IMR-90 (cell line): ENCODE results near the gene OPCML. TPM values are rescaled to one million over a fixed set of nuclear protein-coding genes. Genes with fewer than 3 reads are reported as not detected.

Experiments
- ATAC-seq: fragments of 200-7000 bp; cut with Tn5 transposase; 2 replicates; pipeline ENCODE4 v1.9.1; 2020; ENCODE audit warnings: low read depth, mild to moderate bottlenecking, moderate library complexity
- BruUV-seq: library from RNA; stranded (reverse); fragments of 400-500 nt; replicated peaks from 2 replicates; lab custom pipeline; 2021; lab: Mats Ljungman, UMichigan
- CTCF ChIA-PET: fragments of 300-600 bp; formaldehyde crosslinking; extraction: SDS; loops from one replicate; lab custom pipeline; 2021; ENCODE audit warnings: antibody characterized with exemption; lab: Yijun Ruan, JAX
- POLR2A ChIA-PET: fragments of 300-600 bp; sonication (Branson Sonifier 250); formaldehyde crosslinking; loops from one replicate; lab custom pipeline; 2022; ENCODE audit warnings: antibody characterized with exemption; ENCODE audit not compliant: unreplicated experiment; lab: Charles Lee
- DNase-seq: peaks from one replicate; pipeline ENCODE4 v3.0.0; 2013
- H2AFZ ChIP-seq: replicated peaks from 2 replicates; pipeline ENCODE3; 2013; ENCODE audit warnings: low read length, mild to moderate bottlenecking; ENCODE audit not compliant: poor library complexity
- H2AK5ac ChIP-seq: 2 replicates; pipeline ENCODE4 v1.6.1; 2013; ENCODE audit warnings: low read depth, low read length, inconsistent platforms
- H2AK9ac ChIP-seq: replicated peaks from 2 replicates; pipeline ENCODE3; 2013; ENCODE audit warnings: mild to moderate bottlenecking, low read depth, low read length, moderate library complexity; ENCODE audit not compliant: poor library complexity
- H2BK120ac ChIP-seq: 2 replicates; pipeline ENCODE4 v1.6.1; 2013; ENCODE audit warnings: low read depth, low read length, inconsistent platforms
- H2BK15ac ChIP-seq: 3 replicates; pipeline ENCODE4 v1.6.1; 2013; ENCODE audit warnings: low read depth, low read length, inconsistent platforms
- H2BK20ac ChIP-seq: 2 replicates; pipeline ENCODE4 v1.6.1; 2013; ENCODE audit warnings: low read depth, mild to moderate bottlenecking, inconsistent platforms, low read length, moderate library complexity
- H2BK5ac ChIP-seq: 2 replicates; pipeline ENCODE4 v1.6.1; 2013; ENCODE audit warnings: mild to moderate bottlenecking, low read depth, low read length, inconsistent platforms; ENCODE audit not compliant: poor library complexity, severe bottlenecking
- H3K14ac ChIP-seq: replicated peaks from 2 replicates; pipeline ENCODE4 v1.6.1; 2013; ENCODE audit warnings: low read depth, low read length, inconsistent platforms
- H3K18ac ChIP-seq: 2 replicates; pipeline ENCODE4 v1.6.1; 2013; ENCODE audit warnings: low read depth, low read length, control low read depth
- H3K23ac ChIP-seq: 2 replicates; pipeline ENCODE4 v1.6.1; 2013; ENCODE audit warnings: low read depth, low read length, inconsistent platforms
- H3K27ac ChIP-seq: 2 replicates; pipeline ENCODE4 v1.5.1; 2013; ENCODE audit warnings: mild to moderate bottlenecking, control low read depth, low read length; ENCODE audit not compliant: insufficient read depth
- H3K27me3 ChIP-seq: 2 replicates; pipeline ENCODE4 v1.6.1; 2013; ENCODE audit warnings: low read length; ENCODE audit not compliant: control insufficient read depth, insufficient read depth
- H3K36me3 ChIP-seq: 2 replicates; pipeline ENCODE4 v1.6.1; 2013; ENCODE audit warnings: low read length, mixed read lengths; ENCODE audit not compliant: control insufficient read depth, insufficient read depth
- H3K4ac ChIP-seq: 2 replicates; pipeline ENCODE4 v1.6.1; 2013; ENCODE audit warnings: low read depth, low read length, inconsistent platforms
- H3K4me1 ChIP-seq: 2 replicates; pipeline ENCODE4 v1.6.1; 2013; ENCODE audit warnings: low read length, mixed read lengths; ENCODE audit not compliant: control insufficient read depth, insufficient read depth
- H3K4me2 ChIP-seq: 2 replicates; pipeline ENCODE4 v1.6.1; 2013; ENCODE audit warnings: low read depth, mild to moderate bottlenecking, control low read depth, low read length, moderate library complexity
- H3K4me3 ChIP-seq: 2 replicates; pipeline ENCODE4 v1.5.1; 2013; ENCODE audit warnings: low read depth, mild to moderate bottlenecking, control low read depth, low read length, moderate library complexity; ENCODE audit not compliant: insufficient read depth
- H3K56ac ChIP-seq: 2 replicates; pipeline ENCODE4 v1.6.1; 2013; ENCODE audit warnings: low read length, inconsistent platforms; ENCODE audit not compliant: insufficient read depth; ENCODE audit errors: extremely low read depth
- H3K79me1 ChIP-seq, 2 experiments: 2 replicates each; pipeline ENCODE4 v1.6.1; 2013; ENCODE audit warnings: low read length in 2 of 2, inconsistent platforms in 1 of 2, low read depth in 1 of 2
- H3K9ac ChIP-seq: 2 replicates; pipeline ENCODE4 v1.6.1; 2013; ENCODE audit warnings: low read depth, low read length, control low read depth
- H3K9me1 ChIP-seq: 2 replicates; pipeline ENCODE4 v1.6.1; 2013; ENCODE audit warnings: low read length, inconsistent platforms; ENCODE audit not compliant: insufficient read depth
- H3K9me3 ChIP-seq: 2 replicates; pipeline ENCODE4 v1.6.1; 2013; ENCODE audit warnings: low read length; ENCODE audit not compliant: control insufficient read depth, insufficient read depth
- H4K20me1 ChIP-seq: 2 replicates; pipeline ENCODE4 v1.6.1; 2013; ENCODE audit warnings: low read length, inconsistent platforms; ENCODE audit not compliant: insufficient read depth
- H4K5ac ChIP-seq: 2 replicates; pipeline ENCODE4 v1.6.1; 2013; ENCODE audit warnings: mild to moderate bottlenecking, low read depth, low read length, control low read depth
- H4K8ac ChIP-seq, 2 experiments: 2 replicates each; pipeline ENCODE4 v1.6.1; 2013; ENCODE audit warnings: low read depth in 2 of 2, low read length in 2 of 2, control low read depth in 1 of 2, inconsistent platforms in 1 of 2
- H4K91ac ChIP-seq: 2 replicates; pipeline ENCODE4 v1.6.1; 2013; ENCODE audit warnings: low read depth, low read length, inconsistent platforms; ENCODE audit not compliant: insufficient read depth
- BHLHE40 ChIP-seq: fragments of 150-350 bp; IDR thresholded peaks from 2 replicates; pipeline ENCODE4 v1.6.1; 2016; ENCODE audit warnings: mild to moderate bottlenecking, low read depth, low read length
- CEBPB ChIP-seq: IDR thresholded peaks from 2 replicates; pipeline ENCODE4 v1.6.1; 2012; ENCODE audit warnings: low read depth, low read length, improper control_type of control experiment
- CHD1 ChIP-seq: IDR thresholded peaks from 2 replicates; pipeline ENCODE4 v1.6.1; 2012; ENCODE audit warnings: low read depth, low read length, improper control_type of control experiment
- FOS ChIP-seq: fragments of 150-350 bp; IDR thresholded peaks from 2 replicates; pipeline ENCODE4 v1.6.1; 2016; ENCODE audit warnings: low read depth, low read length
- MAFK ChIP-seq: IDR thresholded peaks from 2 replicates; pipeline ENCODE4 v1.6.1; 2012; ENCODE audit warnings: low read depth, low read length, improper control_type of control experiment
- MAZ ChIP-seq: IDR thresholded peaks from 2 replicates; pipeline ENCODE4 v1.6.1; 2012; ENCODE audit warnings: low read depth, mild to moderate bottlenecking, low read length, improper control_type of control experiment, moderate library complexity, borderline replicate concordance
- MXI1 ChIP-seq: IDR thresholded peaks from 2 replicates; pipeline ENCODE4 v1.6.1; 2012; ENCODE audit warnings: low read depth, mild to moderate bottlenecking, low read length, moderate library complexity, borderline replicate concordance
- NFE2L2 ChIP-seq: fragments of 150-350 bp; IDR thresholded peaks from 2 replicates; pipeline ENCODE4 v1.6.1; 2016; ENCODE audit warnings: low read depth, mild to moderate bottlenecking, low read length
- POLR2A ChIP-seq: IDR thresholded peaks from 2 replicates; pipeline ENCODE4 v1.6.1; 2012; ENCODE audit warnings: mild to moderate bottlenecking, low read depth, low read length
- RAD21 ChIP-seq: IDR thresholded peaks from 2 replicates; pipeline ENCODE4 v1.6.1; 2012; ENCODE audit warnings: low read length, improper control_type of control experiment
- RCOR1 ChIP-seq: IDR thresholded peaks from 2 replicates; pipeline ENCODE4 v1.6.1; 2012; ENCODE audit warnings: mild to moderate bottlenecking, low read length, improper control_type of control experiment; ENCODE audit not compliant: insufficient replicate concordance
- RFX5 ChIP-seq: IDR thresholded peaks from 2 replicates; pipeline ENCODE4 v1.8.0; 2012; ENCODE audit warnings: low read depth, mild to moderate bottlenecking, low read length, moderate library complexity
- SMC3 ChIP-seq: fragments of 150-350 bp; IDR thresholded peaks from 2 replicates; pipeline ENCODE4 v1.6.1; 2016; ENCODE audit warnings: low read depth, mild to moderate bottlenecking, antibody characterized with exemption, low read length, moderate library complexity
- WGBS, 2 experiments: methylation state at CpG; one replicate each; pipeline versions ENCODE4 v1.1.5 to v1.1.7; 2013; ENCODE audit warnings: missing lambda C conversion rate in 2 of 2; ENCODE audit not compliant: insufficient read length in 1 of 2; ENCODE audit errors: extremely low coverage in 2 of 2; 5-methylcytosine and 5-hydroxymethylcytosine counted together
- dilution Hi-C: fragments of 300-500 bp; cut with HindIII; formaldehyde crosslinking; loops from one replicate; pipeline ENCODE4 v1.14.3; 2018; ENCODE audit warnings: low sequenced_read_pairs; ENCODE audit not compliant: unreplicated experiment
- in situ Hi-C: fragments of 300-500 bp; cut with MboI; formaldehyde crosslinking; loops from 3 replicates; pipeline ENCODE4 v1.14.3; 2019; ENCODE audit warnings: low sequenced_read_pairs, inconsistent platforms, mixed read lengths
- intact Hi-C: fragments of 100-400 bp; cut with micrococcal nuclease; formaldehyde crosslinking; loops from 2 replicates; pipeline ENCODE4 v1.10.0; 2022
- polyA plus RNA-seq, 3 experiments: library from polyadenylated mRNA; depleted of rRNA; stranded (reverse); fragments of >200 nt; gene quantifications; 2 replicates each; pipeline ENCODE4 v1.2.3, GENCODE V29; 2012; ENCODE audit warnings: low replicate concordance in 1 of 3
- total RNA-seq: library from RNA; depleted of rRNA; stranded (reverse); fragments of >200 nt; gene quantifications from 2 replicates; pipeline ENCODE4 v1.2.3, GENCODE V29; 2012
- TF ChIP-seq, protein P1 (sequence below): fragments of 150-350 bp; IDR thresholded peaks from 2 replicates; pipeline ENCODE4 v1.6.1; 2016; ENCODE audit warnings: low read depth, mild to moderate bottlenecking, low read length, moderate library complexity, borderline replicate concordance
- TF ChIP-seq, protein P2 (sequence below): conservative IDR thresholded peaks from 2 replicates; pipeline ENCODE4 v1.5.1; 2012; ENCODE audit warnings: mild to moderate bottlenecking, low read depth, low read length, improper control_type of control experiment
- TF ChIP-seq, protein P3 (sequence below): fragments of 150-350 bp; IDR thresholded peaks from 2 replicates; pipeline ENCODE4 v1.6.1; 2017; ENCODE audit warnings: mild to moderate bottlenecking, antibody characterized with exemption, low read length, low read depth

Gene OPCML
- total and polyA plus RNA-seq, 2 of the 4 experiments (the other 2 are of a cell fraction) = under 0.01 to 2.6 TPM

DNA sequence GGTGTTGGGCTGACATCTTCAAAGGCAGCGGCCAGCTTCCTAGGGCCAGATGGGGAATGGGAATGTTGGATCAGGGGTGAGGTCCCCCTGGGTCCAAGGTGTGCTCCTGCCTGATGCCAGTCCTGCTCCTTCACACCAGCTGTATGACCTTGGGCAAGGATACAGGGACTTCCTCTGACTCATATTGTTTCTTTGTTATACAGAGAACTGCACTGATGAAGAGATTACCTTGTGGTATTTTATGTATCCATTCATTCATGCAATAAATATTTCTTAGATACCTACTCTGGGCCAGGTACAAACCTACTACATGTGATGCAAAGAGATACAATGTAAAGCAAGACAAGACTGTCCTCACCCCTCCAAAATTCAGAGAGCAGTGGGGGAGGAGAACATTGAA lies 3.9 kb upstream of the OPCML start:
- Histone ChIP-seq H3K4me1 (no peaks in the 10 kb centered on the region), H4K20me1 (no peaks in the 10 kb centered on the region), H3K4me2 (no peak overlapping the region), H2BK5ac (no peak overlapping the region), H3K9ac (no peak overlapping the region), H3K4ac (no peak overlapping the region), H2AK5ac (no peak overlapping the region), H2BK20ac (no peak overlapping the region), H3K14ac (no peak overlapping the region), H3K27me3 (no peaks in the 10 kb centered on the region), H2AK9ac (no peak overlapping the region), H3K9me1 (no peaks in the 10 kb centered on the region), H2AFZ (no peak overlapping the region), H3K18ac (no peak overlapping the region), H2BK15ac (no peak overlapping the region), H3K79me1 (no peaks in the 10 kb centered on the region), H3K56ac (no peak overlapping the region), H3K23ac (no peak overlapping the region), H4K5ac (no peak overlapping the region), H3K36me3 (no peaks in the 10 kb centered on the region), H4K8ac (no peak overlapping the region), H3K27ac (no peak overlapping the region), H2BK120ac (no peak overlapping the region), H3K4me3 (no peak overlapping the region), H3K9me3 (peaks cover 27% of the 10 kb centered on the region), H4K91ac (no peak overlapping the region)
- no peak for TF ChIP-seq SMC3
- TF ChIP-seq RCOR1 = no peak
- no peak for TF ChIP-seq POLR2A
- TF ChIP-seq FOS = no peak
- TF ChIP-seq NFE2L2 = no peak
- no peak for TF ChIP-seq RFX5
- TF ChIP-seq MAFK = no peak
- TF ChIP-seq, protein P1, sequence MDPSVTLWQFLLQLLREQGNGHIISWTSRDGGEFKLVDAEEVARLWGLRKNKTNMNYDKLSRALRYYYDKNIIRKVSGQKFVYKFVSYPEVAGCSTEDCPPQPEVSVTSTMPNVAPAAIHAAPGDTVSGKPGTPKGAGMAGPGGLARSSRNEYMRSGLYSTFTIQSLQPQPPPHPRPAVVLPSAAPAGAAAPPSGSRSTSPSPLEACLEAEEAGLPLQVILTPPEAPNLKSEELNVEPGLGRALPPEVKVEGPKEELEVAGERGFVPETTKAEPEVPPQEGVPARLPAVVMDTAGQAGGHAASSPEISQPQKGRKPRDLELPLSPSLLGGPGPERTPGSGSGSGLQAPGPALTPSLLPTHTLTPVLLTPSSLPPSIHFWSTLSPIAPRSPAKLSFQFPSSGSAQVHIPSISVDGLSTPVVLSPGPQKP = no peak
- no peak for TF ChIP-seq RAD21
- TF ChIP-seq MXI1 = no peak
- no peak for TF ChIP-seq MAZ
- TF ChIP-seq, protein P2, sequence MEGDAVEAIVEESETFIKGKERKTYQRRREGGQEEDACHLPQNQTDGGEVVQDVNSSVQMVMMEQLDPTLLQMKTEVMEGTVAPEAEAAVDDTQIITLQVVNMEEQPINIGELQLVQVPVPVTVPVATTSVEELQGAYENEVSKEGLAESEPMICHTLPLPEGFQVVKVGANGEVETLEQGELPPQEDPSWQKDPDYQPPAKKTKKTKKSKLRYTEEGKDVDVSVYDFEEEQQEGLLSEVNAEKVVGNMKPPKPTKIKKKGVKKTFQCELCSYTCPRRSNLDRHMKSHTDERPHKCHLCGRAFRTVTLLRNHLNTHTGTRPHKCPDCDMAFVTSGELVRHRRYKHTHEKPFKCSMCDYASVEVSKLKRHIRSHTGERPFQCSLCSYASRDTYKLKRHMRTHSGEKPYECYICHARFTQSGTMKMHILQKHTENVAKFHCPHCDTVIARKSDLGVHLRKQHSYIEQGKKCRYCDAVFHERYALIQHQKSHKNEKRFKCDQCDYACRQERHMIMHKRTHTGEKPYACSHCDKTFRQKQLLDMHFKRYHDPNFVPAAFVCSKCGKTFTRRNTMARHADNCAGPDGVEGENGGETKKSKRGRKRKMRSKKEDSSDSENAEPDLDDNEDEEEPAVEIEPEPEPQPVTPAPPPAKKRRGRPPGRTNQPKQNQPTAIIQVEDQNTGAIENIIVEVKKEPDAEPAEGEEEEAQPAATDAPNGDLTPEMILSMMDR = no peak
- TF ChIP-seq CHD1 = no peak
- no peak for TF ChIP-seq BHLHE40
- no peak for TF ChIP-seq CEBPB
- TF ChIP-seq, protein P3, sequence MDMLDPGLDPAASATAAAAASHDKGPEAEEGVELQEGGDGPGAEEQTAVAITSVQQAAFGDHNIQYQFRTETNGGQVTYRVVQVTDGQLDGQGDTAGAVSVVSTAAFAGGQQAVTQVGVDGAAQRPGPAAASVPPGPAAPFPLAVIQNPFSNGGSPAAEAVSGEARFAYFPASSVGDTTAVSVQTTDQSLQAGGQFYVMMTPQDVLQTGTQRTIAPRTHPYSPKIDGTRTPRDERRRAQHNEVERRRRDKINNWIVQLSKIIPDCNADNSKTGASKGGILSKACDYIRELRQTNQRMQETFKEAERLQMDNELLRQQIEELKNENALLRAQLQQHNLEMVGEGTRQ = no peak
- CTCF ChIA-PET = no interaction called here
- BruUV-seq = no TSS peak
- ATAC-seq (no peak), DNase-seq (no peak)
- WGBS, 2 experiments = no CpG with 5 or more reads among the region's 1 CpG
- in situ Hi-C loops (no loop called here), intact Hi-C loops (no loop called here), dilution Hi-C loops (no loop called here)
- POLR2A ChIA-PET = no interaction called here
